K562 (cell line): ENCODE results near the gene MAPKAPK3. TPM values are rescaled to one million over a fixed set of nuclear protein-coding genes. Genes with fewer than 3 reads are reported as not detected.

Experiments used
- BRD4 ChIP-seq: fragments of 200-600 bp; sonication (generic); IDR thresholded peaks from 2 replicates; pipeline ENCODE4 v1.6.1; 2017; ENCODE audit warnings: inconsistent platforms
- CHAMP1 ChIP-seq: fragments of 450-650 bp; IDR thresholded peaks from 2 replicates; pipeline ENCODE4 v1.6.1; 2016; ENCODE audit warnings: mild to moderate bottlenecking
- DLX4 ChIP-seq: fragments of 250-450 bp; sonication (Bioruptor Pico); IDR thresholded peaks from 2 replicates; pipeline ENCODE4 v1.6.1; 2021; ENCODE audit warnings: mild to moderate bottlenecking
- DPF2 ChIP-seq: fragments of 450-650 bp; IDR thresholded peaks from 2 replicates; pipeline ENCODE4 v1.6.1; 2016
- FOS ChIP-seq: IDR thresholded peaks from 3 replicates; pipeline ENCODE4 v1.6.1; 2011; ENCODE audit not compliant: insufficient read length; ENCODE audit errors: extremely low read depth
- FOXM1 ChIP-seq, 2 experiments: fragments of 450-650 bp in 1 of 2; sonication (generic) in 1 of 2; formaldehyde crosslinking in 1 of 2; IDR thresholded peaks; 2 replicates each; pipeline versions ENCODE4 v1.6.1 to v1.9.0; 2017 to 2022; ENCODE audit warnings: low read depth in 2 of 2, mild to moderate bottlenecking in 2 of 2, missing genetic modification reagents in 1 of 2, moderate library complexity in 1 of 2
- GATAD2A ChIP-seq: fragments of 450-650 bp; IDR thresholded peaks from 2 replicates; pipeline ENCODE4 v1.6.1; 2017
- LEF1 ChIP-seq: fragments of 450-650 bp; IDR thresholded peaks from 2 replicates; pipeline ENCODE4 v1.6.1; 2016; ENCODE audit warnings: mild to moderate bottlenecking
- MAZ ChIP-seq, 2 experiments: fragments of 450-650 bp in 1 of 2; sonication (generic) in 1 of 2; formaldehyde crosslinking; IDR thresholded peaks in 1 of 2; conservative IDR thresholded peaks in 1 of 2; 2 replicates each; pipeline versions ENCODE4 v1.4.0 to v1.5.0; 2020; ENCODE audit warnings: mild to moderate bottlenecking in 1 of 2, missing genetic modification reagents in 1 of 2
- MYC ChIP-seq, 2 experiments: fragments of 250-450 bp in 1 of 2; sonication (Bioruptor Pico) in 1 of 2; IDR thresholded peaks; 2 replicates each; pipeline versions ENCODE4 v1.5.1 to v1.6.1; 2012 to 2021; ENCODE audit warnings: low read depth in 2 of 2, borderline replicate concordance in 1 of 2, improper control_type of control experiment in 1 of 2, low read length in 1 of 2, mild to moderate bottlenecking in 1 of 2, moderate library complexity in 1 of 2
- NCOR1 ChIP-seq: fragments of 450-650 bp; IDR thresholded peaks from 2 replicates; pipeline ENCODE4 v1.6.1; 2016; ENCODE audit warnings: mild to moderate bottlenecking, moderate library complexity
- RBBP5 ChIP-seq: fragments of 200-600 bp; sonication (generic); IDR thresholded peaks from 2 replicates; pipeline ENCODE4 v1.6.1; 2012; ENCODE audit warnings: borderline replicate concordance, mild to moderate bottlenecking, low read length, control low read depth, inconsistent platforms; ENCODE audit not compliant: insufficient read depth, poor library complexity, severe bottlenecking
- SMAD4 ChIP-seq: fragments of 250-450 bp; sonication (Bioruptor Pico); conservative IDR thresholded peaks from 2 replicates; pipeline ENCODE4 v1.8.0; 2021; ENCODE audit warnings: inconsistent platforms, mild to moderate bottlenecking, moderate library complexity
- STAG1 ChIP-seq: sonication (generic); formaldehyde crosslinking; IDR thresholded peaks from 2 replicates; pipeline ENCODE4 v1.5.0; 2020; ENCODE audit warnings: missing genetic modification reagents, borderline replicate concordance
- TAF1 ChIP-seq: IDR thresholded peaks from 2 replicates; pipeline ENCODE4 v1.6.1; 2011; ENCODE audit warnings: mild to moderate bottlenecking, low read length, moderate library complexity; ENCODE audit not compliant: insufficient read depth, control insufficient read depth, severe bottlenecking; ENCODE audit errors: extremely low read depth
- TBL1XR1 ChIP-seq, 2 experiments: IDR thresholded peaks; 2 replicates each; pipeline ENCODE4 v1.6.1; 2012; ENCODE audit warnings: improper control_type of control experiment in 2 of 2, low read length in 2 of 2, mild to moderate bottlenecking in 1 of 2
- TGIF2 ChIP-seq: sonication (generic); formaldehyde crosslinking; IDR thresholded peaks from 2 replicates; pipeline ENCODE4 v1.8.1; 2022; ENCODE audit warnings: mild to moderate bottlenecking, missing genetic modification reagents, moderate library complexity
- TRIM25 ChIP-seq: fragments of 450-650 bp; IDR thresholded peaks from 2 replicates; pipeline ENCODE4 v1.7.0; 2016; ENCODE audit warnings: borderline replicate concordance
- YY1 ChIP-seq, 3 experiments: IDR thresholded peaks; 2 replicates each; pipeline ENCODE4 v1.6.1; 2011; ENCODE audit warnings: low read length in 2 of 3, mild to moderate bottlenecking in 2 of 3, moderate library complexity in 2 of 3, borderline replicate concordance in 1 of 3, control low read depth in 1 of 3, low read depth in 1 of 3; ENCODE audit not compliant: insufficient read depth in 3 of 3, insufficient replicate concordance in 2 of 3, control insufficient read depth in 1 of 3, insufficient read length in 1 of 3; ENCODE audit errors: extremely low read depth in 1 of 3
- ZEB2 ChIP-seq: fragments of 450-650 bp; IDR thresholded peaks from 2 replicates; pipeline ENCODE4 v1.6.1; 2016
- ZNF316 ChIP-seq: fragments of 450-650 bp; IDR thresholded peaks from 2 replicates; pipeline ENCODE4 v1.6.1; 2016
- ZNF707 ChIP-seq: fragments of 250-450 bp; sonication (Bioruptor Pico); conservative IDR thresholded peaks from 2 replicates; pipeline ENCODE4 v1.8.0; 2022; ENCODE audit warnings: inconsistent platforms, mild to moderate bottlenecking, moderate library complexity
- ZNF764 ChIP-seq: fragments of 250-450 bp; sonication (Bioruptor Pico); IDR thresholded peaks from 2 replicates; pipeline ENCODE4 v1.4.0; 2020; ENCODE audit warnings: low read depth, mild to moderate bottlenecking, moderate library complexity
- polyA plus RNA-seq, 8 experiments: library from polyadenylated mRNA; depleted of rRNA in 4 of 8; stranded (reverse) in 5 of 8; unstranded in 3 of 8; fragments of >200 nt; fragmentation: Nextera tagmentation in 2 of 8; fragmentation: Illumina TruSeq in 1 of 8; extraction: Ambion mirVana in 2 of 8; extraction: Trizol in 1 of 8; gene quantifications; 2 replicates each; pipeline versions ENCODE4 v1.2.1 to v1.2.3, GENCODE V29; 2011 to 2014; ENCODE audit warnings: inconsistent platforms in 1 of 8, missing spikeins in 1 of 8
- total RNA-seq, 7 experiments: library from RNA; depleted of rRNA in 6 of 7; stranded (reverse); fragments of >200 nt in 6 of 7; fragmentation: Illumina TruSeq in 2 of 7; extraction: Trizol in 2 of 7; gene quantifications; 2 replicates each; pipeline versions ENCODE4 v1.2.1 to v1.2.3, GENCODE V29; 2011 to 2021; ENCODE audit warnings: low replicate concordance in 1 of 7

The MAPKAPK3 gene
- total and polyA plus RNA-seq, 9 of the 15 experiments (the other 6 are each of a cell fraction or from before 2014, with no cell fraction given), result 8.0 to 56.4 (median 41.2) TPM

- TF ChIP-seq ZNF707 (CRISPR knock-in tag), result no peak; the same call in 1 of the 2 replicates
- no peak for TF ChIP-seq FOS
- peak; percentile 75 for TF ChIP-seq NCOR1
- TF ChIP-seq MYC (IDR thresholded peaks at IDR 0.05; ENCODE audit: low read depth, low read length), result peak; percentile 60
- no peak for TF ChIP-seq MYC (CRISPR knock-in tag; IDR thresholded peaks at IDR 0.05; ENCODE audit: borderline replicate concordance, low read depth)
- peak; percentile 94 for TF ChIP-seq SMAD4
- TF ChIP-seq ZNF316, result no peak
- TF ChIP-seq TAF1, result no peak
- no peak for TF ChIP-seq TRIM25
- peak; percentile 86 for TF ChIP-seq LEF1
- no peak for TF ChIP-seq STAG1 (CRISPR knock-in tag)
- no peak for TF ChIP-seq TGIF2 (CRISPR knock-in tag)
- TF ChIP-seq DPF2, result no peak; the same call in 1 of the 2 replicates
- no peak for TF ChIP-seq CHAMP1
- no peak for TF ChIP-seq ZNF764 (CRISPR knock-in tag)
- TF ChIP-seq TBL1XR1 (IDR thresholded peaks at IDR 0.05; ENCODE audit: low read length in 2 of 2), result peak in 1 of 2 experiments; percentile 88; a peak in 2 of 4 replicates
- TF ChIP-seq MAZ (CRISPR knock-in tag; conservative IDR thresholded peaks at IDR 0.05 in 1 of 2, IDR thresholded peaks at IDR 0.05 in 1 of 2), result peak; percentile 60 to 88
- TF ChIP-seq GATAD2A, result peak; percentile 58; the same call in 1 of the 2 replicates
- TF ChIP-seq ZEB2, result peak; percentile 17; the same call in 1 of the 2 replicates
- peak in 1 of 3 experiments; percentile 36 for TF ChIP-seq YY1 (IDR thresholded peaks at IDR 0.05; ENCODE audit: borderline replicate concordance in 1 of 3, control insufficient read depth in 1 of 3, extremely low read depth in 1 of 3, insufficient read depth in 3 of 3, insufficient read length in 1 of 3, insufficient replicate concordance in 2 of 3, low read depth in 1 of 3, low read length in 2 of 3)
- TF ChIP-seq DLX4 (CRISPR knock-in tag), result no peak
- TF ChIP-seq RBBP5, result peak; percentile 37
- TF ChIP-seq BRD4, result no peak
- TF ChIP-seq FOXM1 (IDR thresholded peaks at IDR 0.05; ENCODE audit: low read depth), result peak; percentile 40; the same call in 1 of the 2 replicates
- no peak for TF ChIP-seq FOXM1 (CRISPR knock-in tag; IDR thresholded peaks at IDR 0.05; ENCODE audit: low read depth)
Observed at GRCh38 chr3:50600841-50601591, 15.9 kb upstream of the MAPKAPK3 start (continued).
